ENCODE measurements around the gene BMF. TPM values are rescaled to one million over a fixed set of nuclear protein-coding genes. Genes with fewer than 3 reads are reported as not detected.

BMF gene
- total and polyA plus RNA-seq, 5 experiments from 2014 or later = 0.12 to 19.8 (median 0.44) TPM

DNA sequence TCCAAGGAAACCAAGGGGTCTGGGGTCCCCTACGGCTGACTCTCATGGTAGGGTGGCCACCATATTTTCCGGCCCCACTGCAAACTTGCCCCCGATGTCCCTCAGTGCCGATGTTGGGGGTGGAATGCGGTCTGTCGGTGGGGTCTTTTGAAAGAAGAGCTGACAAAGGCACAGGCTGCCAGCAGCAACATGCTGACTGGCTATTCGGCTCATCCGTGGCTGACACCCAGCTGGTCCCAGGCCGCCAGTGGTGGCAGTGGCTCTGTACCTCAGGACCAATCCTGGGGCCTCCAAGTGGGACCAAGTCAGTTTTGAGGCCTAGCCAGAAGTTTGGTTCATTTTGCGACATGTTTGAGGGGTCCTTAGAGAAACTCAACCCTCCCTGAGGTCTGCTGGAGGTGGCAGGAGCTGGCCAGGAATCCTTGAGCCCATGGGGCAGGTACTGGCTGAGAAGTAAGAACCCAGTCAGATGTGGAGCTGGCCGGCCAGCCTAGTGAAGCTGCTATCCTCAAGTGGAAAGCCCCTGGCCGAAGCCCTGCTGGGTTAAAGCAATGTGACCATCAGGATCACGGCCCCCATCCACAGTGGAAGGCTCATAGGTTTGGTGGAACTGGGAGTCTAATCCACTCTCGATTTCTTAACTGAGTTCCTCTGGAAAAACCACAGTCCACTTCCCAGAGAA is 17.8 kb downstream of the BMF start:
- Mint-ChIP-seq H3K9me3 (no peaks in the 10 kb centered on the region), H3K4me1 (peaks cover 2 to 40% (median 5%) of the 10 kb centered on the region in 4 donors), H3K27me3 (peaks cover 0 to 9% (median 3%) of the 10 kb centered on the region in 5 donors), H3K36me3 (no peaks in the 10 kb centered on the region), H3K27ac (peak overlapping the region in 1 of 10 donors; percentile 16), H3K4me3 (no peak overlapping the region)
- POLR2A ChIA-PET = interaction anchor here (1.1 to 1.3 kb wide), 2 partner anchors 8 to 15 kb away, joined by 3 to 4 read pairs; no protein-coding TSS in a partner anchor
- ATAC-seq (no peak), DNase-seq (no peak)

DNA sequence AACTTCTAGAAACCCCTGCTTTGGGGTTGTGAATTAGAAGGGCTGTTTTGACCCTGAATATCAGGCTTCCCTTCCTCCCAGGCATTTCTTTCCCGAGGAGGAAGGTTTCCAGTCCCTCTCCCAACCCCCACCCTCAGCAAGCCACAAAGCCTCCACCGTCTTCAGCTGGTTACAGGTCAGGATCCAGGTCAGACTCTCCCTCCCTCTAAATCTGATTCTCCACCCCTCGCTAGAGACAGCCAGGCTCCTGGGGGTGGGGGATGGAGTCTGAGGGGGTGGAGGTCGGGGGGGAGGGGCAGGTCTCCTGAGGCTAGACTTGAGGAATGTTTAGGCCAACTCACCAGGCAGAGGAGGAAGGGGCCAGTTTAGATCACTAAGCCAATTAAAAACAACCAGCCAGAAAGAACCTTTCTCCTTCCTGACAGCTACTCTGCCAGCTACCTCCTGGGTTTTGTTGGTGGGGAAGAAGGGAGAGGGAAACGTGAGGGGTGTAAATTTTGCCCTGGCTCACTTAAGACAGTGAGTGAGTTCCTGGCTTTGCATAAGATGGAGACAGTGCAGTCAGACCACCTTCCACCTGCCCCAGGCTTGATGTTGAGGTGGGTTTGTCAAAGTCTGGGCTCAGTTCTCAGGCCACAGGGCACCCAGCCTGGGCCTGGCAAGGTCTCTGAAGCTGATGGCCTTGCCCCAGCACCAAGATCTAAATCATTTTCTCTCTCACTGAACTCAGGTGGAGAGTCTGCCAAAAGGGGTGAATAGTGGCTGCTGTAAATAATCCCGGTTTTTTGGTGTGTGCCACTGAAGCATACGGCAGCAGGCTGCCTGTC is 19.5 kb downstream of the BMF start:
- H3K4me1 Mint-ChIP-seq = peaks cover 0 to 26% (median 3%) of the 10 kb centered on the region in 4 donors
- no peak overlapping the region for H3K4me3 Mint-ChIP-seq
- DNase-seq (no peak), ATAC-seq (no peak)
- POLR2A ChIA-PET = no interaction called here
- peaks cover 6 to 26% (median 9%) of the 10 kb centered on the region in 5 donors for H3K27me3 Mint-ChIP-seq
- no peaks in the 10 kb centered on the region for H3K9me3 Mint-ChIP-seq
- no peak overlapping the region for H3K27ac Mint-ChIP-seq
- no peaks in the 10 kb centered on the region for H3K36me3 Mint-ChIP-seq

DNA sequence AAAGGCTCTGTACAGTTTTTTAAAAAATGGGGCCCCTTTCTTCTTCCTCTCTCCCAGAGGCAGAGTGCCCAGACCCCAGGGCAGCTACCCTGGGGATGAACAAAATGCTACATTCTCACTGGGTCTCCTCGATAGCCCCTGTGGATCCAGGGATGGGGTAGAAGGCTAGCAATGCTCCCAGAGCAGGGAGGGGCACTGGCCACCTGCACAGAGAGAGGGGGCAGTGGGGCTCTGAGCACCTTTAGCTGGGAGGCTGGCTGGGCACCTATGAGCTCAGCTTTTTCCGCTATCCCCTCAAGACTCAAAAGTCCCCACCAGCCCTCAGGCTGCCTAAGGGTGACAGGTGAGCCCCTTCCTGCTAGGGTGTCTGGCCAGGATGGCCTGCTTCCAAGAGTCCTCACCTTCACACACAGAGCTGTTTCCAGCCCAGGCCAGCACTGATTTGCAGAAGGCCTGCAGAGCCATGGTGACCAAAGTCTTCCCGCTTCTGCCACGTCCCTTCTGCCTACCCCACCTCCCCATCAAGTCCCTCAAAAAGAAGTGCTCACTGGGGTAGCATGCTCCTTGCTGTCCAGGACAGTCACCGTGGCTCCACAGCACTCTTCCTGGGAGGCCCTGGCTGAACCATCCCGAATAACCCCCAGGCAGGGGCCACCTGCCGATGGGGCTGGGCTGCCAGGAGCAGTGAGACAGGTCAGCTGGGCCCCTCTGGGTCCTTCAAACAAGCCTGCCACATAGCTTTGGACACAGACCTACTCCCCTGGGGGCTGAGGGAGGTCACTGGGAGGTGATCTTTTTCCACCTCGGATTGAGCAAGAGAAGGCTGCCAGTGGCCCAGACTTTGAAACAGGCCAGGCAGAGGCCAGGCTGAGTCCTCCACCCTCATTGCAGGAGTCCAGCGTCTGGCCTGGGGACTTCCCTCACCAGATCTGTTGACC is 20.4 kb downstream of the BMF start:
- Mint-ChIP-seq H3K9me3 (no peaks in the 10 kb centered on the region), H3K27ac (peak overlapping the region in 1 of 10 donors; percentile 27), H3K36me3 (no peaks in the 10 kb centered on the region), H3K4me1 (peaks cover 0 to 23% (median 5%) of the 10 kb centered on the region in 4 donors), H3K4me3 (no peak overlapping the region), H3K27me3 (peaks cover 10 to 35% (median 13%) of the 10 kb centered on the region in 5 donors)
- POLR2A ChIA-PET = interaction anchor here (0.6 to 0.9 kb wide), 2 partner anchors 19 to 20 kb away, joined by 5 read pairs; no protein-coding TSS in a partner anchor
- DNase-seq = no peak
- ATAC-seq = no peak

DNA sequence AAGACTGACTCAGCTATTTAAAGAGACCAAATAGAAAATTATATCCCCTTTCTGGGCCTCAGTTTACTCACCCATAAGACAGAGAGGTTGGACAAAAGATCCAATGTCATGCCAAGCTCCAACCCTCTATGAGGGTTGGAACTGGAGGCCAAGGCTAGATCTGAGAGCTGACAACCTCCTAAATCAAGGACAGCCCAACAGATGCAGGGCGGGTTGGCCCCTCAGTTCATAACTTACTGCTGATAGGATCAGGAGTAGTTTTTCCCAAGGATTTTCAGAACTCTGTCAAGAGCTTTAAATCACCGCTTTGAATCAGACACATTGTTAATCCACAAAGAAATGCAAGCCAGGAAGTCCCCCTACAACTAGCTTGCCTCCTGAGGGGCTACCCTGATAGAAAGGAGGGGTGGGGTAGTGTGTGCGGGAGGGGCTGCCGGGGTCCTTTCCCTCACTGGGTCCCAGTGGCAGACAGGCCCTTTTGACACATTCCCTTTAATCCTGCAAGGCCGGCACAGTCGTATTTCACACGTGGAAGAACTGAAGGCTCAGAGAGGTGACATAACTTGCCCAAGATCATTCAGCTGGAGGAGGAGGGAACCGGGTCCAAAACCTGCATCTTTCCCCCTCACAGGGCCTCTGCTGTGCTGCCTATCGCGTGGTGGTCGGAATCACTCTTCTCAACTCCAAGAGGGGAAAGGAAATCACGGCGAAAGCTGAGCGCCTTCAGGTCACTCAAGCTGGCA is 21.4 kb downstream of the BMF start:
- no peak overlapping the region for H3K27ac Mint-ChIP-seq
- H3K4me3 Mint-ChIP-seq = no peak overlapping the region
- ATAC-seq (no peak), DNase-seq (peak in 1 of 10 donors; percentile 44)
- H3K36me3 Mint-ChIP-seq = no peaks in the 10 kb centered on the region
- peaks cover 2 to 22% (median 9%) of the 10 kb centered on the region in 4 donors for H3K4me1 Mint-ChIP-seq
- no peaks in the 10 kb centered on the region for H3K9me3 Mint-ChIP-seq
- POLR2A ChIA-PET = interaction anchor here (0.6 to 0.9 kb wide), 2 partner anchors 19 to 20 kb away, joined by 5 read pairs; no protein-coding TSS in a partner anchor
- H3K27me3 Mint-ChIP-seq = peaks cover 13 to 39% (median 18%) of the 10 kb centered on the region in 5 donors

DNA sequence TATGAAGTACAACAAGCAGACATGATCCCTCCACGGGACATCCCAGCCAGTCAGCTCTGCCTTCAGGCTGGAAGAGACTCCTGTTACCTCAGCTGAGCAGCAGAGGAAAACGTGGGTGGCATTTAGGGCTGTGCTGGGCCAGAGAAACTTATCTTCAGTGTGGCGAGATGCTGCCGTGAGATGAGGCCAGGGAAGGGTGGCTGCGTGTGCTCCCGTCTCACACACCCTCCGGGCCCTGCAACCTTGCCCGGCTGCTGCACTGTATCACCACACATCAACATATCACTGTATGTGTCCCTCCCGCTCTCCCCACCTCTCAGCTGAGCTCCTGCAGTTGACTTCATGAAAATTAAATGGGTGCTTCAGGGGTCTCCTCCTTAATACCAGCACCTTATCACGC is 23.4 kb downstream of the BMF start:
- H3K4me1 Mint-ChIP-seq = peaks cover 9 to 33% (median 24%) of the 10 kb centered on the region in 4 donors
- no peak for ATAC-seq
- no peak overlapping the region for H3K4me3 Mint-ChIP-seq

DNA sequence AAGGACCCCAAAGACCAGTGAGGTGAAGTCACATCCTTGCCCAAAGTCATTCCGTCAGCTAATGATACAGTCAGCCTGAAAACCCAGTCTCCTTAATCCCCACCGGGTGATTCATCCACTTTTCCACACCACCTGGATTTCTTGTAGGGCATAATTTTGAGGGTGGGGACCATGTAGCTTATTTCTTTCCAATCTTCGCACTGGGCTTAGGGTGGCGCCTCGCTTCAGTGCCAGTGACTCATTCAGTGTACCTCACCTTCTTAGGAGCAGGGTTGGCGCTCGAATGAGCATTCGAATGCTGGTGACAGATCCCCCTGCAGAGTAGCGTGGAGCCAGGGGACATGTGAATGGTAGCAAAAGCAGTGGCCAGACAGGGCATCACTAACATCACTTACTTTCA is 24.0 kb downstream of the BMF start:
- ATAC-seq (no peak), DNase-seq (peak in 1 of 10 donors; percentile 57)
- peaks cover 16 to 49% (median 22%) of the 10 kb centered on the region in 5 donors for H3K27me3 Mint-ChIP-seq
- POLR2A ChIA-PET = no interaction called here
- no peak overlapping the region for H3K4me3 Mint-ChIP-seq
- H3K9me3 Mint-ChIP-seq = no peaks in the 10 kb centered on the region
- H3K27ac Mint-ChIP-seq = no peak overlapping the region
- H3K4me1 Mint-ChIP-seq = peaks cover 9 to 36% (median 24%) of the 10 kb centered on the region in 4 donors
- no peaks in the 10 kb centered on the region for H3K36me3 Mint-ChIP-seq

More for the DNA sequence above, 23.4 kb downstream of the BMF start:
- no peak for DNase-seq
- Mint-ChIP-seq H3K27ac (no peak overlapping the region), H3K27me3 (peaks cover 16 to 49% (median 22%) of the 10 kb centered on the region in 5 donors), H3K9me3 (no peaks in the 10 kb centered on the region), H3K36me3 (no peaks in the 10 kb centered on the region)
- POLR2A ChIA-PET = interaction anchor here (1.0 kb wide), 1 partner anchor 23 kb away, joined by 3 read pairs; the partner anchor contains the start of gene BMF

DNA sequence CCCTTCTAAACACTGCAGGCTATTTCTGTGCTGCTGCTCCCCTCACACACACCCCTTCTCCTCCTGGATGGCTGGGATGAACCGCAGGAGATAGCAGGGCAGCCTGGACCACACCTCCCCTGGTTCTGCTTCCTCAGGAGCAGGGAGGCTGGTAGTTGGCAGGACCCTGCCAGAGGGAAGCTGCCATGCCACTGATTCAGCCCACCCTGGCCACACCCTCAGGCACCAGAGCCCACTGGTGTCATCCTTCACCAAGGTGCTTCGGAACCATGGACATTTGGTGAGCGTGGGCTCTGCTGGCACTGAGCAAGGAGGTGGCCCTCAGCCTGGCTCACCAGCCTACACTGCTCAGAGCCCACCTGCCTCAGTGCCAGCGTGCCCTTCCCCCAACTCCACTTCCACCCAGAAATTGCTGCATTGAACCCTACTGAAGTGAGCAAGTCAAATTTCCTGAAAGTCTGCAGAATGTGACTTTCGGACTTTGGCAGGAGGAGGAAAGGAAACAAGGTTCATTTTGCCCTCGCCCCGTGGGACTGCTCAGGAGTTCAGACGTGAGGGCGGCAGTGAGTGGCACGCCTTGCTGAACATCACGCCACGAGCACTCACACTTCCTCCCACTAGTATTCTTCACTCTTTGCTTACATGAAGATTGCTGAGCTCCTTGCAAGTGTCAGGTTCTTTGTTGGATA is 26.3 kb downstream of the BMF start:
- H3K27me3 Mint-ChIP-seq = peaks cover 16 to 49% (median 22%) of the 10 kb centered on the region in 5 donors
- H3K4me1 Mint-ChIP-seq = peaks cover 9 to 36% (median 24%) of the 10 kb centered on the region in 4 donors
- peak overlapping the region in 8 of 10 donors; percentile 50 to 86 (median 74) for H3K4me3 Mint-ChIP-seq
- H3K9me3 Mint-ChIP-seq = no peaks in the 10 kb centered on the region
- H3K27ac Mint-ChIP-seq = peak overlapping the region in 3 of 10 donors; percentile 28 to 54 (median 31)
- POLR2A ChIA-PET = no interaction called here
- ATAC-seq = peak in 1 of 2 donors; percentile 69
- H3K36me3 Mint-ChIP-seq = no peaks in the 10 kb centered on the region
- DNase-seq = peak in 1 of 10 donors; percentile 15

DNA sequence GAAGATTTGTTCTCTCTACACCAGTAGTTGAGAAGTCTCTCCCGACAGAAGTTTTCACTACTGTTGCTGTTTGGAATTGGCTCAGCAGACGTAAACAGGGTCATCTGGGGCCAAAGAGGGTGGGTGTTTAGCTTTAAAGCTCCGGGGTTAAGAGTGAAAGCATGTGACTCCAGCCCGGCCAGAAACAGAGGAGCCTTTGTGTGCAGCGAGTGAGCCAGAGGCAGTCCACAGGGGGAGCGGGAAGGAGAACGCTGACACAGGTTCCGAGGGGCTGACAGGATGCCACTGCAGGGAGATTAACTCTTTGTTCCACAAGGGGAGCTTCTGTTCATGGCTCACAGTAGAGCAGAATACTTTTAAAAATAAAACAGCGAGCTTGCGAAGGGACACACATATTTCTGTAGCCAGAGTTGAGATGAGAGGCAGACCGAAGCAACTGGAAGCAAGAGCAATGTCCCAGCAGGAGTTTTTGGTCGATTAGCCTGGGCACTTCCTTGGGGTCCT is 26.9 kb downstream of the BMF start:
- H3K36me3 Mint-ChIP-seq = no peaks in the 10 kb centered on the region
- POLR2A ChIA-PET = no interaction called here
- H3K27ac Mint-ChIP-seq = peak overlapping the region in 5 of 10 donors; percentile 15 to 73 (median 31)
- H3K9me3 Mint-ChIP-seq = no peaks in the 10 kb centered on the region
- ATAC-seq (peak; percentile 63 to 66), DNase-seq (peak in 2 of 10 donors; percentile 19 to 34)
- H3K4me3 Mint-ChIP-seq = peak overlapping the region; percentile 56 to 86 (median 76)
- peaks cover 16 to 49% (median 22%) of the 10 kb centered on the region in 5 donors for H3K27me3 Mint-ChIP-seq
- H3K4me1 Mint-ChIP-seq = peaks cover 9 to 36% (median 24%) of the 10 kb centered on the region in 4 donors

DNA sequence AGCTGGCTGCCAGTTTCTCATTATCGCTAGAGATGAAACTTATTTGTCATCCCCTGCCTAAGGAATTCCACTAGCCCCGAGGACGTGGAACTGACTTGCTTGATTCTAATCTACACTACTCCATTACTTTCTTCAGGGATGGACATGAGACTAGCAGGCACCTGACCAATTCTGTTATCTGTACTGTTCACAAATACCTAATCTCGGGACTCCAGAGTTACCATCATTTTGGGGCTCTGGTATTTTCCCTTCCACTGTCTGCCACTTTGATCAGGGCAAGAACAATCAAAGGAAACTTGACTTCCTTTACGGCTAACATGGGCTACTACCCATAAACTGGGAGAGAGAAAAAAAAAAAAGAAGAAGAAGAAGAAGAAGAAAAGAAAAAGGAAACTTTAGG is 27.8 kb downstream of the BMF start:
- peaks cover 13 to 40% (median 22%) of the 10 kb centered on the region in 5 donors for H3K27me3 Mint-ChIP-seq
- peak overlapping the region in 3 of 10 donors; percentile 37 to 65 (median 54) for H3K27ac Mint-ChIP-seq
- no peaks in the 10 kb centered on the region for H3K36me3 Mint-ChIP-seq
- POLR2A ChIA-PET = no interaction called here
- peak overlapping the region in 8 of 10 donors; percentile 16 to 71 (median 42) for H3K4me3 Mint-ChIP-seq
- H3K4me1 Mint-ChIP-seq = peaks cover 7 to 36% (median 24%) of the 10 kb centered on the region in 4 donors
- ATAC-seq = no peak
- H3K9me3 Mint-ChIP-seq = no peaks in the 10 kb centered on the region
- DNase-seq = no peak

DNA sequence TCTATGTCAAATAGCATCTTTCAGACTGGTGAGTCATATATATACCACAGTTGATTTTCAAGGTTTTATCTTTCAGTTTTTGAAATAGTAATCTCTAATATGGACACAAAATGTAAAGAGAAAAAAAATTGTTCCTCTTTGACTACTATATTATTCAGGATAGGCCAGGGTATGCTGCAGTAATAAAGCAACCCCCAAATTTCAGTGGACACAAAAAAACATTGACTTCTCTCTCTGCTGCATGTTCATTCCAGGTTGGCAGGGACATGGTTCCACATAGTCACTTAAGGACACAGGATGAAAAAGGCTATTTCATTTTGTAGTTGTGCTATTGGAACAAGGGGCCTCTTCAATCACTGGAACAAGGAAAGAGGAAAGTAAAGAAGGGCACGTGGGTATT is 28.6 kb downstream of the BMF start:
- ATAC-seq = no peak
- peaks cover 13 to 32% (median 26%) of the 10 kb centered on the region in 5 donors for H3K27me3 Mint-ChIP-seq
- no peaks in the 10 kb centered on the region for H3K9me3 Mint-ChIP-seq
- peaks cover 10 to 39% (median 24%) of the 10 kb centered on the region in 4 donors for H3K4me1 Mint-ChIP-seq
- no peak overlapping the region for H3K4me3 Mint-ChIP-seq
- DNase-seq = no peak
- POLR2A ChIA-PET = no interaction called here
- peak overlapping the region in 1 of 10 donors; percentile 37 for H3K27ac Mint-ChIP-seq
- H3K36me3 Mint-ChIP-seq = no peaks in the 10 kb centered on the region

DNA sequence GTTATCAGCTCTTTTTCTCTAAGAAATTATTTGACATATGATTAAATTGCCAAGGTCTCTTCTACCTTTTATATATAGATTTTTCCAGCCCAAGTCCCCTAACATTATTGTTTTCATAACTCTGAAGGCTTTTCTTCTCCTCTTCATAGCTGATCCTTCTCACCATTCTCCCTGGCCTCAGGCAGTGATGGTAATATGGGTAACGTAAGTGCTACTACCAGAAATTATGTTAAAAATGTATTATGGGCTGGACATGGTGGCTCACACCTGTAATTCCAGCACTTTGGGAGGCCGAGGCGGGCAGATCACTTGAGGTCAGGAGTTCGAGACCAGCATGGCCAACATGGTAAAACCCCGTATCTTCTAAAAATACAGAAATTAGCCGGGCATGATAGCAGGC is 29.2 kb downstream of the BMF start:
- peaks cover 12 to 39% (median 26%) of the 10 kb centered on the region in 4 donors for H3K4me1 Mint-ChIP-seq
- no peak for ATAC-seq
- H3K9me3 Mint-ChIP-seq = no peaks in the 10 kb centered on the region
- H3K27me3 Mint-ChIP-seq = peaks cover 9 to 26% (median 21%) of the 10 kb centered on the region in 5 donors
- POLR2A ChIA-PET = no interaction called here
- no peak for DNase-seq
- H3K27ac Mint-ChIP-seq = no peak overlapping the region
- no peak overlapping the region for H3K4me3 Mint-ChIP-seq
- H3K36me3 Mint-ChIP-seq = no peaks in the 10 kb centered on the region

Data from naive thymus-derived CD8-positive, alpha-beta T cell (primary cell).